Measurements from ENCODE around the gene FERMT3. TPM values are rescaled to one million over a fixed set of nuclear protein-coding genes. Genes with fewer than 3 reads are reported as not detected.
A peak's percentile ranks its signal among the peaks of the same experiment; 100 is the strongest.

FERMT3 gene
- total RNA-seq, 1 donor from 2014 or later = 5.9 TPM

- H3K4me1 Mint-ChIP-seq (ENCODE audit: low read depth) = peaks cover 14% of the 10 kb centered on the region
- TF ChIP-seq CTCF (IDR thresholded peaks at IDR 0.05; ENCODE audit: unreplicated experiment) = no peak
- H3K27ac Mint-ChIP-seq = peak overlapping the region; percentile 74
- no peaks in the 10 kb centered on the region for H3K27me3 Mint-ChIP-seq
- peak; percentile 40 for DNase-seq (ENCODE audit: low spot score, unreplicated experiment)
- H3K9me3 Mint-ChIP-seq (ENCODE audit: low read depth) = no peaks in the 10 kb centered on the region
- H3K36me3 Mint-ChIP-seq (ENCODE audit: insufficient read depth) = no peaks in the 10 kb centered on the region
- no peak overlapping the region for H3K4me3 Mint-ChIP-seq (ENCODE audit: low read depth)
Measured at GRCh38 chr11:64181506-64182411, 24.8 kb upstream of the FERMT3 start.

DNA sequence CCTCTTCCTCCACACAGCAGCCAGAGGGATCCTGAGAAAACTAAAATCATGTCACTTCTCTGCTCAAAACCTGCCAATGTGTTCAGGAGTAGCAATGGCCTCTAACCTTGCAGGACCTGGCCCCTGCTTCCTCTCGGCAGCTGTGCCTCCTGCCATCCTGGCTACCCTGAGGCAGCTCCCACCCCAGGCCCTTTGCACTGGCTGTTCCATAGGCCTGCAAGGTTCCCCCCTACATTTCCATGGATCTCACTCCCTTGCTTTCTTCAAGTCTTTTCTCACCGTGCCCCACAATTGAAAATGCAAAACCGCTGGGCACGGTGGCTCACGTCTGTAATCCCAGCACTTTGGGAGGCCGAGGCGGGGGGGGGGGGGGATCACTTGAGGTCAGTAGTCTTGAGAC is 22.6 kb upstream of the FERMT3 start:
- peaks cover 16% of the 10 kb centered on the region for H3K4me1 Mint-ChIP-seq (ENCODE audit: low read depth)
- no peak overlapping the region for H3K27ac Mint-ChIP-seq
- TF ChIP-seq CTCF (IDR thresholded peaks at IDR 0.05; ENCODE audit: unreplicated experiment) = no peak
- no peaks in the 10 kb centered on the region for H3K36me3 Mint-ChIP-seq (ENCODE audit: insufficient read depth)
- DNase-seq (ENCODE audit: low spot score, unreplicated experiment) = no peak
- no peaks in the 10 kb centered on the region for H3K9me3 Mint-ChIP-seq (ENCODE audit: low read depth)
- H3K27me3 Mint-ChIP-seq = no peaks in the 10 kb centered on the region
- no peak overlapping the region for H3K4me3 Mint-ChIP-seq (ENCODE audit: low read depth)

DNA sequence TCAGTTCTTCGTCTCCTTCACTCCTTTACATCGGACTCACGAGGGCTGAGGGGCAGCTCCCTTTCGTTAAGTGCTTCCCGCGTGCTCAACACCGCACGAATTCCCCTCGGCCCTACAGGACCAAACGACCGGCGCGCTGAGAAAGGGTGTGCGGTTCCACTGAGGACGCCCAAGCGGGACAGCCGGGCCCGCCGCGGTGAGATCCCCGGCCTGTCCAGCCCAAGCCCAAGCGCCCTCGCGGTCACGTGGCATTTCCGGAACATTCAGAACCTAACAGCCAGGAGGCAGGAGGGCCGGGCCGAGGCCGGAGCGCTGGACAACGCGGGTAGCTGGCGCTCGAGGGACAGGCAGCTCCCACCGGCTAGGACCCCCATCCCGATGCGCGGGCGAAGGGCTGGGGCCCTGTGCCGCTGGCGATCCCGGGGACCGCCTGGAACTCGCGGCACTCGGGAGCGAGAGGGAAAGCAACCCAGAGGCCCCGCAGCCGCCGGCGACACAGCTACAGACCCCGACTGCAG is 21.3 kb upstream of the FERMT3 start:
- Mint-ChIP-seq H3K27me3 (no peaks in the 10 kb centered on the region), H3K4me1 (ENCODE audit: low read depth) (peaks cover 21% of the 10 kb centered on the region), H3K27ac (peak overlapping the region; percentile 98), H3K4me3 (ENCODE audit: low read depth) (no peak overlapping the region), H3K36me3 (ENCODE audit: insufficient read depth) (peaks cover 3% of the 10 kb centered on the region), H3K9me3 (ENCODE audit: low read depth) (no peaks in the 10 kb centered on the region)
- no peak for DNase-seq (ENCODE audit: low spot score, unreplicated experiment)
- TF ChIP-seq CTCF (IDR thresholded peaks at IDR 0.05; ENCODE audit: unreplicated experiment) = peak; percentile 22

GRCh38 chr11:64185693-64186491 is 20.6 kb upstream of the FERMT3 start, which contains the start of gene STIP1:
Gene STIP1 (plus strand): TSS chr11:64186171. CDS start chr11:64186262, 91 bp downstream.
- Mint-ChIP-seq H3K27me3 (no peaks in the 10 kb centered on the region), H3K4me1 (ENCODE audit: low read depth) (peaks cover 23% of the 10 kb centered on the region), H3K9me3 (ENCODE audit: low read depth) (no peaks in the 10 kb centered on the region), H3K36me3 (ENCODE audit: insufficient read depth) (peaks cover 5% of the 10 kb centered on the region), H3K27ac (peak within 1 kb of the TSS; percentile 98), H3K4me3 (ENCODE audit: low read depth) (no peak within 1 kb of the TSS)
- TF ChIP-seq CTCF (IDR thresholded peaks at IDR 0.05; ENCODE audit: unreplicated experiment) = no peak
- DNase-seq (ENCODE audit: low spot score, unreplicated experiment) = peak; percentile 98

Data from progenitor cell of endocrine pancreas (in vitro differentiated cells).